ENCODE data around the gene PHRF1.

The PHRF1 gene, protein sequence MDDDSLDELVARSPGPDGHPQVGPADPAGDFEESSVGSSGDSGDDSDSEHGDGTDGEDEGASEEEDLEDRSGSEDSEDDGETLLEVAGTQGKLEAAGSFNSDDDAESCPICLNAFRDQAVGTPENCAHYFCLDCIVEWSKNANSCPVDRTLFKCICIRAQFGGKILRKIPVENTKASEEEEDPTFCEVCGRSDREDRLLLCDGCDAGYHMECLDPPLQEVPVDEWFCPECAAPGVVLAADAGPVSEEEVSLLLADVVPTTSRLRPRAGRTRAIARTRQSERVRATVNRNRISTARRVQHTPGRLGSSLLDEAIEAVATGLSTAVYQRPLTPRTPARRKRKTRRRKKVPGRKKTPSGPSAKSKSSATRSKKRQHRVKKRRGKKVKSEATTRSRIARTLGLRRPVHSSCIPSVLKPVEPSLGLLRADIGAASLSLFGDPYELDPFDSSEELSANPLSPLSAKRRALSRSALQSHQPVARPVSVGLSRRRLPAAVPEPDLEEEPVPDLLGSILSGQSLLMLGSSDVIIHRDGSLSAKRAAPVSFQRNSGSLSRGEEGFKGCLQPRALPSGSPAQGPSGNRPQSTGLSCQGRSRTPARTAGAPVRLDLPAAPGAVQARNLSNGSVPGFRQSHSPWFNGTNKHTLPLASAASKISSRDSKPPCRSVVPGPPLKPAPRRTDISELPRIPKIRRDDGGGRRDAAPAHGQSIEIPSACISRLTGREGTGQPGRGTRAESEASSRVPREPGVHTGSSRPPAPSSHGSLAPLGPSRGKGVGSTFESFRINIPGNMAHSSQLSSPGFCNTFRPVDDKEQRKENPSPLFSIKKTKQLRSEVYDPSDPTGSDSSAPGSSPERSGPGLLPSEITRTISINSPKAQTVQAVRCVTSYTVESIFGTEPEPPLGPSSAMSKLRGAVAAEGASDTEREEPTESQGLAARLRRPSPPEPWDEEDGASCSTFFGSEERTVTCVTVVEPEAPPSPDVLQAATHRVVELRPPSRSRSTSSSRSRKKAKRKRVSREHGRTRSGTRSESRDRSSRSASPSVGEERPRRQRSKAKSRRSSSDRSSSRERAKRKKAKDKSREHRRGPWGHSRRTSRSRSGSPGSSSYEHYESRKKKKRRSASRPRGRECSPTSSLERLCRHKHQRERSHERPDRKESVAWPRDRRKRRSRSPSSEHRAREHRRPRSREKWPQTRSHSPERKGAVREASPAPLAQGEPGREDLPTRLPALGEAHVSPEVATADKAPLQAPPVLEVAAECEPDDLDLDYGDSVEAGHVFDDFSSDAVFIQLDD (N-terminal part only)

GRCh38 chr11:575996-576768 lies at the start of gene PHRF1:
Gene PHRF1 (plus strand): TSS chr11:576470. CDS start chr11:581513, 5,043 bp downstream.
- DNase-seq (ENCODE audit: low read depth): peak; percentile 93

- no peak for DNase-seq (ENCODE audit: low read depth)
Measured at GRCh38 chr11:528166-528814, 48.0 kb upstream of the PHRF1 start.

DNA sequence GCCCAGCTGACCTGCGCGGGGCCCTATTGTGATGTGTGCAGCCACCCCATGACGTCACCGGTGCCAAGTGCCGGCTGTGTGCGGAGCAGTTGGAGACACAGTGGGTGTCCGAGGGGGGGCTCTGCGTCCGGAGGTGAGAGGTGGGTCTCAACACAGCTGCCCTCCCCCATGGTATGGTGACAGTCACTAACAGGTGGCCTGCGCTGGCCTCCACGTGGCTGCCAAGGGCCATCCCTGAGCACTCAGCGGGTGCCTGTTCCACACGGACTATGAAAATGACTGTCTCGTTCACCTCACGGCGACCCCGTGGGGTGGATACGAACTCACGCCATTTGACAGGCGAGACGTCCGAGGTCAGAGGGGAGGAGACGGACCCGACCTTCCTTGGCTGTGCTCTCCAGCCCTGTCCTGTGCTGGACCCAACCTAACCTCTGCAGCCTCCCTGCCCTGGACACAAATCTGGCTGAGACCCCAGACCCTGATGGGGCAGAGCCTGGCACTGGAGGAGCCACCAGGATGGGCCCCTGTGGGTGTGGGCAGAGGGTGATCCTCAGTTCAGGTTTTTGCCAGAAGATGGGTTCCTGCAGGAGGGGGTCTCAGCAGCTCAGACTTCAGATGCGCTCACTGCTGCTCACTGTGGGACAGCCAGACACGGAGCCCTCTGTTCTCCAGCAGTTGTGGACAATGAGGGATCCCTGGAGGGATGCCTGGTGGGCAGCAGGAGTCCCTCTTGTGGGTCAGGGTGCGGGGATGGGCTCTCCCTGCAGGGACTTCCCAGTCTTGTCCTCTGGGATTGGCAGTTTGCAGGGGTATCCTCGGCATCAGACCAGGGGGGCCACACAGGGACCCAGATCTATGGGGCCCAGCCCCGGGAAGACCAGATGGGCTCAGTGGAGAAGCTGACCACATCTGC lies 47.2 kb upstream of the PHRF1 start:
- DNase-seq (ENCODE audit: low read depth): no peak

GRCh38 chr11:529728-530411 lies 46.4 kb upstream of the PHRF1 start:
- DNase-seq (ENCODE audit: low read depth): no peak

- no peak for DNase-seq (ENCODE audit: low read depth)
Measured at GRCh38 chr11:530960-531831, 45.1 kb upstream of the PHRF1 start.

- DNase-seq (ENCODE audit: low read depth): no peak
Measured at GRCh38 chr11:531919-532526, 44.2 kb upstream of the PHRF1 start.

GRCh38 chr11:532527-532985 lies 43.7 kb upstream of the PHRF1 start:
- no peak for DNase-seq (ENCODE audit: low read depth)

GRCh38 chr11:532986-533585 lies 43.2 kb upstream of the PHRF1 start:
- DNase-seq (ENCODE audit: low read depth): no peak

DNA sequence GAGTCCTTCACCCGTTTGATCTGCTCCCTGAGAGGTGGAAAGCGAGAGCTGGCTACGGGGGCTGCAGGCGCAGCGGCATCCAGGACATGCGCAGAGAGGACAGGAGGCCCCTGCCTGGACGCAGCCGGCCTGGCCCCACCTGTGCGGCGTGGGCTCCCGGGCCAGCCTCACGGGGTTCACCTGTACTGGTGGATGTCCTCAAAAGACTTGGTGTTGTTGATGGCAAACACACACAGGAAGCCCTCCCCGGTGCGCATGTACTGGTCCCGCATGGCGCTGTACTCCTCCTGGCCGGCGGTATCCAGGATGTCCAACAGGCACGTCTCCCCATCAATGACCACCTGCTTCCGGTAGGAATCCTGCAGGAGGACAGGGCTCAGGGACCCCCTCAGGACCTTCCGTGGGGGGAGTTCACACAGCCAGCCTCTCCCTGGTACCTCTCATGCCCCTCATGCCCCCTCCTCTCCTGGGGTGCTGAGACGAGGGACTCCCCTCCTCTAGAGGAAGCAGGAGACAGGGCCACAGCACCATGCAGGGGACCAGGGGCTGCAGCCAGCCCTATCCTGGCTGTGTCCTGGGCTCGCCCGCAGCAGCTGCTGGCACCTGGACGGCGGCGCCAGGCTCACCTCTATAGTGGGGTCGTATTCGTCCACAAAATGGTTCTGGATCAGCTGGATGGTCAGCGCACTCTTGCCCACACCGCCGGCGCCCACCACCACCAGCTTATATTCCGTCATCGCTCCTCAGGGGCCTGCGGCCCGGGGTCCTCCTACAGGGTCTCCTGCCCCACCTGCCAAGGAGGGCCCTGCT lies 42.5 kb upstream of the PHRF1 start:
- no peak for DNase-seq (ENCODE audit: low read depth)

DNA sequence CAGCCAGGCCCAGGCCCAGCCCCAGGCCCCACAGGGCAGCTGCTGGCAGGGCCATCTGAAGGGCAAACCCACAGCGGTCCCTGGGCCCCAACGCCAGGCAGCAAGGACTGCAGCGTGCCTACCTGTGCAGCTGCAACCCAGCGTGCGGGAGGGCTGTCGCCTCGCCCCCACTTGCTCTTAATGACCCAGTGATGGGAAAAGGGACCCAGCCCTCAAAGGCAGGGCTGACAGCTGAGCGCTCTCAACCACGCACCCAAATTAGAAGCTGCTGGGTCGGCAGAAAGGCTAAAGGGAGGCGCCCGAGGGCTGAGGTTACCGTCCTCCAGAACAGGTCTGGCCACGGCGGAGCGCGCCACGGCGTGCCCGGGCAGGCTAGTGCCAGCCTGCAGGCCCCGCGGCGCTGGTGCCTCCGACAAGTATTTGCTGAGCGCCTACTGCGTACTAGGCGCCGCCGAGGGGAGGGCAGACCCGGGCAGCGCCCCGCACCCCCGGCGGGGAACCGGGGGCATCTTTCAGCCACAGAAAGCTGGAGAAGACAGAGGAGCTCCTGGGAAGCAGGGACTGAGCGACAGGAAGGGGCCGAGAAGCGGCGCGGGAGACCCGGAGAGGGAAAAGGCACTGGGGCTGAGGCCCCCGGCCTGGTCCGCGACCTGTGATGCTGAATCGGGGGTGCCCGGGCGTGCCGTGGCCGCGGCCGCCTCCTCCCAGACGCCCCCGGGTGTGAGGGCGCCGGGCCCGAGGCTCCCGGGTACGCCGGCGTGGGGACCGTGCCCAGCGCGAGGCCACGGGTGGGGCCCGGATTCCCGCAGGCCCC lies 41.7 kb upstream of the PHRF1 start:
- DNase-seq (ENCODE audit: low read depth): no peak

DNA sequence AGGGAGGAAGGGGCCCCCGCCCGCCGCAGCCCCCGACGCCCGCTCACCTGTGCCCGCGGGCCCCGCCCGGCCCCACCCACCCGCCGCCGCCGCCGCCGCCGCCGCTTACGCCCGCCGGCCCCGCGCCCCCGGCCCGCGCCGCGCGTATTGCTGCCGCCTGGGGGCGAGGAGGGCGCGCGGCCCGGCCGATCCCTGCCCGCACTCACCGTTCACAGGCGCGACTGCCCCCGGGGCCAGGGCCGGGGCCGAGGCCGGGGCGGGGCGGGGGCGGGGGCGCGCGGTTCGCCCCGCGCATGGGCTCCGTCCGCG lies 41.1 kb upstream of the PHRF1 start:
- DNase-seq (ENCODE audit: low read depth): no peak

GRCh38 chr11:535519-536454 lies 40.5 kb upstream of the PHRF1 start, which contains the start of gene HRAS:
Gene HRAS (minus strand): TSS chr11:535576.
- peak; percentile 92 for DNase-seq (ENCODE audit: low read depth)

- peak; percentile 91 for DNase-seq (ENCODE audit: low read depth)
Measured at GRCh38 chr11:536841-537621, 39.2 kb upstream of the PHRF1 start, which contains the start of gene LRRC56. Gene LRRC56 (plus strand): TSS chr11:537527. CDS start chr11:540685, 3,158 bp downstream.
